ENCODE measurements around the gene NTN1. TPM values are rescaled to one million over a fixed set of nuclear protein-coding genes. Genes with fewer than 3 reads are reported as not detected.
A peak's percentile ranks its signal among the peaks of the same experiment; 100 is the strongest.

Gene NTN1
- total RNA-seq, 2 donors from 2014 or later, result 17.0 to 40.4 TPM

- Histone ChIP-seq H3K4me1 (ENCODE audit: control insufficient read depth, insufficient read depth, low read length) (no peaks in the 10 kb centered on the region), H3K4me3 (ENCODE audit: low read length) (peak overlapping the region; percentile 80), H3K9ac (ENCODE audit: extremely low read depth, low read length, poor library complexity, severe bottlenecking) (peak overlapping the region; percentile 38), H3K9me3 (ENCODE audit: control insufficient read depth, low read length) (peaks cover 27% of the 10 kb centered on the region), H3K27me3 (ENCODE audit: control insufficient read depth, insufficient read depth, low read length, poor library complexity, severe bottlenecking) (peaks cover 67% of the 10 kb centered on the region), H3K36me3 (ENCODE audit: control insufficient read depth, insufficient read depth, low read length) (no peaks in the 10 kb centered on the region), H3K27ac (ENCODE audit: low read depth, low read length) (no peak overlapping the region)
- Mint-ChIP-seq H3K27ac (no peak overlapping the region), H3K4me3 (peak overlapping the region; percentile 62), H3K36me3 (ENCODE audit: low read depth) (no peaks in the 10 kb centered on the region), H3K27me3 (ENCODE audit: insufficient read depth) (peaks cover 76% of the 10 kb centered on the region), H3K9me3 (no peaks in the 10 kb centered on the region), H3K4me1 (peaks cover 5% of the 10 kb centered on the region)
- TF ChIP-seq CTCF (conservative IDR thresholded peaks at IDR 0.05), result no peak
- peak; percentile 90 for DNase-seq
- 1% methylated on average over 58 to 90 of the region's 90 CpGs for WGBS, 2 experiments (ENCODE audit: insufficient coverage in 1 of 2, insufficient read length in 1 of 2)
Observed at GRCh38 chr17:9003355-9004131, 17.8 kb upstream of the NTN1 start.

- Histone ChIP-seq H3K4me3 (ENCODE audit: low read length) (peak overlapping the region; percentile 80), H3K27me3 (ENCODE audit: control insufficient read depth, insufficient read depth, low read length, poor library complexity, severe bottlenecking) (peaks cover 73% of the 10 kb centered on the region), H3K27ac (ENCODE audit: low read depth, low read length) (no peak overlapping the region), H3K9ac (ENCODE audit: extremely low read depth, low read length, poor library complexity, severe bottlenecking) (peak overlapping the region; percentile 38), H3K9me3 (ENCODE audit: control insufficient read depth, low read length) (peaks cover 27% of the 10 kb centered on the region), H3K4me1 (ENCODE audit: control insufficient read depth, insufficient read depth, low read length) (no peaks in the 10 kb centered on the region), H3K36me3 (ENCODE audit: control insufficient read depth, insufficient read depth, low read length) (no peaks in the 10 kb centered on the region)
- Mint-ChIP-seq H3K9me3 (no peaks in the 10 kb centered on the region), H3K4me3 (peak overlapping the region; percentile 62), H3K4me1 (peaks cover 5% of the 10 kb centered on the region), H3K36me3 (ENCODE audit: low read depth) (no peaks in the 10 kb centered on the region), H3K27me3 (ENCODE audit: insufficient read depth) (peaks cover 82% of the 10 kb centered on the region), H3K27ac (no peak overlapping the region)
- peak; percentile 86 for DNase-seq
- 9 to 13% methylated on average over 28 to 58 of the region's 58 CpGs for WGBS, 2 experiments (ENCODE audit: insufficient coverage in 1 of 2, insufficient read length in 1 of 2)
- peak; percentile 65 for TF ChIP-seq CTCF (conservative IDR thresholded peaks at IDR 0.05)
Observed at GRCh38 chr17:9004132-9004960, 17.0 kb upstream of the NTN1 start.

- Mint-ChIP-seq H3K27ac (no peak overlapping the region), H3K36me3 (ENCODE audit: low read depth) (no peaks in the 10 kb centered on the region), H3K4me3 (peak overlapping the region; percentile 62), H3K4me1 (peaks cover 5% of the 10 kb centered on the region), H3K9me3 (no peaks in the 10 kb centered on the region), H3K27me3 (ENCODE audit: insufficient read depth) (peaks cover 87% of the 10 kb centered on the region)
- no peak overlapping the region for H3K27ac ChIP-seq (ENCODE audit: low read depth, low read length)
- no peaks in the 10 kb centered on the region for H3K4me1 ChIP-seq (ENCODE audit: control insufficient read depth, insufficient read depth, low read length)
- H3K9me3 ChIP-seq (ENCODE audit: control insufficient read depth, low read length), result peaks cover 26% of the 10 kb centered on the region
- TF ChIP-seq CTCF (conservative IDR thresholded peaks at IDR 0.05), result no peak
- H3K36me3 ChIP-seq (ENCODE audit: control insufficient read depth, insufficient read depth, low read length), result no peaks in the 10 kb centered on the region
- H3K27me3 ChIP-seq (ENCODE audit: control insufficient read depth, insufficient read depth, low read length, poor library complexity, severe bottlenecking), result peaks cover 78% of the 10 kb centered on the region
- H3K9ac ChIP-seq (ENCODE audit: extremely low read depth, low read length, poor library complexity, severe bottlenecking), result no peak overlapping the region
- peak overlapping the region; percentile 80 for H3K4me3 ChIP-seq (ENCODE audit: low read length)
- no peak for DNase-seq
- WGBS, 2 experiments (ENCODE audit: insufficient coverage in 1 of 2, insufficient read length in 1 of 2), result 33 to 62% methylated on average over 1 to 6 of the region's 6 CpGs
Observed at GRCh38 chr17:9004961-9005285, 16.4 kb upstream of the NTN1 start.
